ENCODE measurements around the gene OTOP2.

GRCh38 chr17:74945543-74945942, 21.5 kb downstream of the OTOP2 start:
- TF ChIP-seq CTCF (IDR thresholded peaks at IDR 0.05) (no peak), POLR2A (IDR thresholded peaks at IDR 0.05) (no peak), POLR2AphosphoS5 (IDR thresholded peaks at IDR 0.05) (no peak), EP300 (IDR thresholded peaks at IDR 0.05) (no peak)
